ENCODE data around the gene RS1. TPM values are rescaled to one million over a fixed set of nuclear protein-coding genes. Genes with fewer than 3 reads are reported as not detected.

Gene RS1
- total RNA-seq, 1 donor from 2014 or later: not detected

GRCh38 chrX:18702362-18703195, 30.7 kb upstream of the RS1 start:
- TF ChIP-seq CTCF (IDR thresholded peaks at IDR 0.05; ENCODE audit: borderline replicate concordance): no peak
- Histone ChIP-seq H3K4me3 (no peak overlapping the region), H3K27me3 (ENCODE audit: low read depth) (no peaks in the 10 kb centered on the region), H3K27ac (replicated peaks) (no peak overlapping the region), H3K36me3 (no peaks in the 10 kb centered on the region), H3K9me3 (replicated peaks) (no peaks in the 10 kb centered on the region), H3K4me1 (no peaks in the 10 kb centered on the region)
- no peak for DNase-seq
- intact Hi-C loops (cut with micrococcal nuclease): no loop called here

GRCh38 chrX:18701621-18702361, 29.9 kb upstream of the RS1 start:
- no peaks in the 10 kb centered on the region for H3K27me3 ChIP-seq (ENCODE audit: low read depth)
- TF ChIP-seq CTCF (IDR thresholded peaks at IDR 0.05; ENCODE audit: borderline replicate concordance): no peak
- intact Hi-C loops (cut with micrococcal nuclease): no loop called here
- no peaks in the 10 kb centered on the region for H3K4me1 ChIP-seq
- no peak overlapping the region for H3K4me3 ChIP-seq
- no peaks in the 10 kb centered on the region for H3K9me3 ChIP-seq (replicated peaks)
- no peak overlapping the region for H3K27ac ChIP-seq (replicated peaks)
- H3K36me3 ChIP-seq: no peaks in the 10 kb centered on the region
- DNase-seq: peak; percentile 17

- DNase-seq: no peak
- Histone ChIP-seq H3K36me3 (no peaks in the 10 kb centered on the region), H3K9me3 (replicated peaks) (no peaks in the 10 kb centered on the region), H3K27ac (replicated peaks) (no peak overlapping the region), H3K4me1 (no peaks in the 10 kb centered on the region), H3K27me3 (ENCODE audit: low read depth) (no peaks in the 10 kb centered on the region), H3K4me3 (no peak overlapping the region)
- no peak for TF ChIP-seq CTCF (IDR thresholded peaks at IDR 0.05; ENCODE audit: borderline replicate concordance)
- intact Hi-C loops (cut with micrococcal nuclease): no loop called here
These were observed 27.1 kb upstream of the RS1 start for GRCh38 chrX:18698737-18699650.

GRCh38 chrX:18696653-18697052, 24.7 kb upstream of the RS1 start:
- DNase-seq: no peak
- H3K27ac ChIP-seq (replicated peaks): no peak overlapping the region
- intact Hi-C loops (cut with micrococcal nuclease): no loop called here
- no peaks in the 10 kb centered on the region for H3K36me3 ChIP-seq
- TF ChIP-seq CTCF (IDR thresholded peaks at IDR 0.05; ENCODE audit: borderline replicate concordance): no peak
- no peak overlapping the region for H3K4me3 ChIP-seq
- no peaks in the 10 kb centered on the region for H3K4me1 ChIP-seq
- H3K9me3 ChIP-seq (replicated peaks): no peaks in the 10 kb centered on the region
- H3K27me3 ChIP-seq (ENCODE audit: low read depth): no peaks in the 10 kb centered on the region

GRCh38 chrX:18692541-18692940, 20.6 kb upstream of the RS1 start:
- no peaks in the 10 kb centered on the region for H3K4me1 ChIP-seq
- no peak overlapping the region for H3K4me3 ChIP-seq
- no peaks in the 10 kb centered on the region for H3K9me3 ChIP-seq (replicated peaks)
- intact Hi-C loops (cut with micrococcal nuclease): no loop called here
- H3K36me3 ChIP-seq: no peaks in the 10 kb centered on the region
- DNase-seq: no peak
- H3K27me3 ChIP-seq (ENCODE audit: low read depth): no peaks in the 10 kb centered on the region
- no peak for TF ChIP-seq CTCF (IDR thresholded peaks at IDR 0.05; ENCODE audit: borderline replicate concordance)
- H3K27ac ChIP-seq (replicated peaks): no peak overlapping the region
